GM23248 (cell line): ENCODE data around the gene MAP2K5. TPM values are rescaled to one million over a fixed set of nuclear protein-coding genes. Genes with fewer than 3 reads are reported as not detected.
A peak's percentile ranks its signal among the peaks of the same experiment; 100 is the strongest.

Source experiments
- DNase-seq: peaks from one replicate; pipeline ENCODE4 v3.0.0-alpha.2; 2015
- H2AFZ ChIP-seq: fragments of 200-600 bp; sonication (generic); 2 replicates; pipeline ENCODE4 v1.6.1; 2016; ENCODE audit warnings: antibody characterized with exemption
- H3F3A ChIP-seq: fragments of 200-600 bp; sonication (generic); 2 replicates; pipeline ENCODE4 v1.6.1; 2016; ENCODE audit warnings: mild to moderate bottlenecking, antibody characterized with exemption, mixed run types; ENCODE audit not compliant: insufficient read depth
- H3K27ac ChIP-seq: fragments of 200-600 bp; sonication (generic); 2 replicates; pipeline ENCODE4 v1.5.1; 2016; ENCODE audit warnings: mild to moderate bottlenecking
- H3K27me3 ChIP-seq: fragments of 200-600 bp; sonication (generic); replicated peaks from 2 replicates; pipeline ENCODE4 v1.6.1; 2016; ENCODE audit warnings: mild to moderate bottlenecking; ENCODE audit not compliant: insufficient read depth
- H3K36me3 ChIP-seq: fragments of 200-600 bp; sonication (generic); 2 replicates; pipeline ENCODE4 v1.6.1; 2016; ENCODE audit warnings: low read depth, mild to moderate bottlenecking
- H3K4me1 ChIP-seq: fragments of 200-600 bp; sonication (generic); 2 replicates; pipeline ENCODE4 v1.6.1; 2016; ENCODE audit warnings: mild to moderate bottlenecking; ENCODE audit not compliant: insufficient read depth
- H3K4me2 ChIP-seq: fragments of 200-600 bp; sonication (generic); one replicate; pipeline ENCODE4 v1.6.1; 2016; ENCODE audit warnings: mild to moderate bottlenecking; ENCODE audit not compliant: unreplicated experiment
- H3K4me3 ChIP-seq: fragments of 200-600 bp; sonication (generic); 2 replicates; pipeline ENCODE4 v1.5.1; 2016; ENCODE audit warnings: mild to moderate bottlenecking
- H3K79me2 ChIP-seq: fragments of 200-600 bp; sonication (generic); 2 replicates; pipeline ENCODE4 v1.6.1; 2016; ENCODE audit warnings: mild to moderate bottlenecking; ENCODE audit not compliant: insufficient read depth
- H3K9ac ChIP-seq: fragments of 200-600 bp; sonication (generic); 2 replicates; pipeline ENCODE4 v1.6.1; 2016; ENCODE audit warnings: mild to moderate bottlenecking
- H3K9me2 ChIP-seq: fragments of 200-600 bp; sonication (generic); 2 replicates; pipeline ENCODE4 v1.6.1; 2016; ENCODE audit warnings: mixed run types, mild to moderate bottlenecking, moderate library complexity; ENCODE audit not compliant: insufficient read depth
- H3K9me3 ChIP-seq: fragments of 200-600 bp; sonication (generic); one replicate; pipeline ENCODE4 v1.6.1; 2017; ENCODE audit warnings: low read depth
- H4K20me1 ChIP-seq: fragments of 200-600 bp; sonication (generic); 2 replicates; pipeline ENCODE4 v1.6.0; 2016; ENCODE audit not compliant: insufficient read depth
- EZH2 ChIP-seq: fragments of 200-600 bp; sonication (generic); IDR thresholded peaks from 2 replicates; pipeline ENCODE4 v1.6.1; 2018; ENCODE audit warnings: antibody characterized with exemption, mild to moderate bottlenecking; ENCODE audit not compliant: insufficient read depth, poor library complexity, severe bottlenecking
- EZH2phosphoT487 ChIP-seq: fragments of 200-600 bp; sonication (generic); IDR thresholded peaks from 2 replicates; pipeline ENCODE4 v1.6.1; 2018; ENCODE audit warnings: antibody characterized with exemption, moderate library complexity, mild to moderate bottlenecking, low read depth; ENCODE audit not compliant: insufficient read depth
- WGBS, 2 experiments: methylation state at CpG; one replicate each; pipeline ENCODE4 v1.1.6; 2015 to 2017; ENCODE audit warnings: low lambda C conversion rate in 2 of 2, low coverage in 1 of 2; ENCODE audit errors: missing lambda C conversion rate in 2 of 2; 5-methylcytosine and 5-hydroxymethylcytosine counted together
- in situ Hi-C: fragments of 300-500 bp; cut with MboI; formaldehyde crosslinking; loops from 2 replicates; pipeline ENCODE4 v1.15.0; 2020
- polyA plus RNA-seq: library from polyadenylated mRNA; unstranded; fragments of >200 nt; fragmentation: Nextera tagmentation; extraction: Ambion mirVana; gene quantifications from 2 replicates; pipeline ENCODE4 v1.2.1, GENCODE V29; 2016
- total RNA-seq: library from RNA; depleted of rRNA; stranded (reverse); fragments of >200 nt; shearing (Covaris generic); gene quantifications from 2 replicates; pipeline ENCODE4 v1.2.3, GENCODE V29; 2014

Gene MAP2K5
- total and polyA plus RNA-seq, 2 experiments from 2014 or later = 2.8 to 15.0 TPM

GRCh38 chr15:67832031-67832551, 289.6 kb downstream of the MAP2K5 start:
- Histone ChIP-seq H2AFZ (no peak overlapping the region), H3K27me3 (peaks cover 84% of the 10 kb centered on the region), H3K9me2 (no peaks in the 10 kb centered on the region), H3K27ac (no peak overlapping the region), H3K4me2 (no peak overlapping the region), H4K20me1 (no peaks in the 10 kb centered on the region), H3K9me3 (no peaks in the 10 kb centered on the region), H3F3A (no peaks in the 10 kb centered on the region), H3K4me3 (no peak overlapping the region), H3K79me2 (no peaks in the 10 kb centered on the region), H3K36me3 (no peaks in the 10 kb centered on the region), H3K9ac (no peak overlapping the region), H3K4me1 (no peaks in the 10 kb centered on the region)
- 62 to 63% methylated on average over 9 of the region's 9 CpGs for WGBS, 2 experiments
- DNase-seq = peak; percentile 52
- in situ Hi-C loops = loop anchor here (10.0 kb wide), 2 partner anchors 327 to 887 kb away; no protein-coding TSS in a partner anchor
- TF ChIP-seq EZH2phosphoT487 = no peak
- no peak for TF ChIP-seq EZH2

GRCh38 chr15:67832897-67833709, 290.6 kb downstream of the MAP2K5 start:
- no peaks in the 10 kb centered on the region for H3K9me3 ChIP-seq
- H3K9ac ChIP-seq = no peak overlapping the region
- H3K9me2 ChIP-seq = no peaks in the 10 kb centered on the region
- H4K20me1 ChIP-seq = no peaks in the 10 kb centered on the region
- H3K36me3 ChIP-seq = no peaks in the 10 kb centered on the region
- no peaks in the 10 kb centered on the region for H3F3A ChIP-seq
- WGBS, 2 experiments = 27% methylated on average over 31 to 32 of the region's 32 CpGs
- in situ Hi-C loops = loop anchor here (10.0 kb wide), 2 partner anchors 328 to 888 kb away; no protein-coding TSS in a partner anchor
- peaks cover 76% of the 10 kb centered on the region for H3K27me3 ChIP-seq
- DNase-seq = no peak
- 0 out of 2 replicates have a peak overlapping the region, but pooled peaks have one; percentile 1 for H2AFZ ChIP-seq
- no peaks in the 10 kb centered on the region for H3K4me1 ChIP-seq
- no peaks in the 10 kb centered on the region for H3K79me2 ChIP-seq
- peak overlapping the region; percentile 47 for H3K4me2 ChIP-seq
- peak; percentile 80 for TF ChIP-seq EZH2
- no peak for TF ChIP-seq EZH2phosphoT487
- peak overlapping the region; percentile 45 for H3K4me3 ChIP-seq
- H3K27ac ChIP-seq = no peak overlapping the region

- Histone ChIP-seq H3K9me3 (no peaks in the 10 kb centered on the region), H4K20me1 (no peaks in the 10 kb centered on the region), H3K79me2 (no peaks in the 10 kb centered on the region), H3K27ac (no peak overlapping the region), H3K9ac (no peak overlapping the region), H2AFZ (0 out of 2 replicates have a peak overlapping the region, but pooled peaks have one; percentile 1), H3K27me3 (peaks cover 68% of the 10 kb centered on the region), H3K9me2 (no peaks in the 10 kb centered on the region), H3K36me3 (no peaks in the 10 kb centered on the region), H3K4me3 (peak overlapping the region; percentile 45), H3K4me2 (peak overlapping the region; percentile 47), H3K4me1 (no peaks in the 10 kb centered on the region), H3F3A (no peaks in the 10 kb centered on the region)
- in situ Hi-C loops = loop anchor here (10.0 kb wide), 2 partner anchors 329 to 889 kb away; no protein-coding TSS in a partner anchor
- TF ChIP-seq EZH2phosphoT487 = no peak
- TF ChIP-seq EZH2 = peak; percentile 90
- DNase-seq = peak; percentile 64
- WGBS, 2 experiments = 7% methylated on average over 31 to 40 of the region's 44 CpGs
These were observed 291.4 kb downstream of the MAP2K5 start for GRCh38 chr15:67833710-67834511.

GRCh38 chr15:67834581-67835296, 292.2 kb downstream of the MAP2K5 start:
- Histone ChIP-seq H4K20me1 (no peaks in the 10 kb centered on the region), H3K79me2 (no peaks in the 10 kb centered on the region), H3K4me2 (peak overlapping the region; percentile 47), H3F3A (peaks cover 3% of the 10 kb centered on the region; the same call in 1 of the 2 replicates), H3K27me3 (peaks cover 60% of the 10 kb centered on the region), H3K9me2 (no peaks in the 10 kb centered on the region), H3K27ac (no peak overlapping the region), H3K4me3 (peak overlapping the region; percentile 31), H2AFZ (no peak overlapping the region; the same call in 1 of the 2 replicates), H3K9ac (no peak overlapping the region), H3K9me3 (no peaks in the 10 kb centered on the region), H3K36me3 (no peaks in the 10 kb centered on the region), H3K4me1 (no peaks in the 10 kb centered on the region)
- TF ChIP-seq EZH2 = peak; percentile 89
- TF ChIP-seq EZH2phosphoT487 = no peak
- in situ Hi-C loops = loop anchor here (10.0 kb wide), 2 partner anchors 330 to 890 kb away; no protein-coding TSS in a partner anchor
- no peak for DNase-seq
- WGBS, 2 experiments = 2 to 3% methylated on average over 54 to 59 of the region's 59 CpGs
